Endothelial cell of umbilical vein (primary cell): ENCODE results near the gene SMCO2. TPM values are rescaled to one million over a fixed set of nuclear protein-coding genes. Genes with fewer than 3 reads are reported as not detected.

Source experiments
- BruUV-seq: library from RNA; stranded (reverse); fragments of 400-500 nt; replicated peaks from 2 replicates; lab custom pipeline; 2021; lab: Mats Ljungman, UMichigan
- CTCF ChIA-PET: fragments of 300-600, 350-600 bp; sonication (Branson Sonifier 250); formaldehyde crosslinking; loops from one replicate; lab custom pipeline; 2021; ENCODE audit warnings: antibody characterized with exemption, inconsistent platforms; lab: Charles Lee
- POLR2A ChIA-PET: fragments of 300-600, 350-600 bp; sonication (Branson Sonifier 250); formaldehyde crosslinking; loops from one replicate; lab custom pipeline; 2021; ENCODE audit warnings: antibody characterized with exemption, inconsistent platforms; lab: Charles Lee
- DNase-seq: peaks from one replicate; pipeline ENCODE4 v3.0.0-alpha.2; 2011; ENCODE audit warnings: low read depth, low spot score
- FAIRE-seq: peaks from 2 replicates; lab custom pipeline; 2011; peaks lifted over from hg19 to GRCh38; lab: Jason Lieb, UNC
- H2AFZ ChIP-seq: 2 replicates; pipeline ENCODE4 v1.6.0; 2012; ENCODE audit warnings: low read depth, low read length, control low read depth, inconsistent platforms
- H3K27ac ChIP-seq: 2 replicates; pipeline ENCODE4 v1.5.1; 2011; ENCODE audit warnings: low read depth, mild to moderate bottlenecking, control low read depth, low read length, moderate library complexity; ENCODE audit not compliant: insufficient read depth
- H3K27me3 ChIP-seq, 2 experiments: 2 replicates each; pipeline versions ENCODE4 v1.6.0 to v1.6.1; 2011; ENCODE audit warnings: low read length in 2 of 2, mixed read lengths in 1 of 2; ENCODE audit not compliant: control insufficient read depth in 2 of 2, insufficient read depth in 2 of 2
- H3K36me3 ChIP-seq, 2 experiments: 2 replicates in 1 of 2; 3 replicates in 1 of 2; pipeline ENCODE4 v1.5.1; 2011; ENCODE audit warnings: low read length in 2 of 2, mild to moderate bottlenecking in 1 of 2, moderate library complexity in 1 of 2; ENCODE audit not compliant: control insufficient read depth in 2 of 2, insufficient read depth in 2 of 2; ENCODE audit errors: extremely low read depth in 1 of 2
- H3K4me1 ChIP-seq: 3 replicates; pipeline ENCODE4 v1.5.1; 2011; ENCODE audit warnings: mild to moderate bottlenecking, low read length; ENCODE audit not compliant: control insufficient read depth, insufficient read depth; ENCODE audit errors: extremely low read depth
- H3K4me2 ChIP-seq: 2 replicates; pipeline ENCODE4 v1.6.1; 2011; ENCODE audit warnings: low read length, control low read depth, mixed read lengths; ENCODE audit not compliant: insufficient read depth
- H3K4me3 ChIP-seq, 3 experiments: fragments of 200-600 bp in 1 of 3; sonication (generic), shearing (Covaris generic) in 1 of 3; replicated peaks in 1 of 3; 2 replicates each; pipeline ENCODE4 v1.5.1; 2011 to 2016; ENCODE audit warnings: control low read depth in 3 of 3, low read length in 3 of 3, mild to moderate bottlenecking in 2 of 3, inconsistent platforms in 1 of 3, low read depth in 1 of 3, moderate library complexity in 1 of 3; ENCODE audit not compliant: insufficient read depth in 1 of 3
- H3K79me2 ChIP-seq: 2 replicates; pipeline ENCODE4 v1.6.0; 2012; ENCODE audit warnings: low read length, inconsistent platforms; ENCODE audit not compliant: control insufficient read depth, insufficient read depth
- H3K9ac ChIP-seq: replicated peaks from 2 replicates; pipeline ENCODE3; 2011; ENCODE audit warnings: low read length, control low read depth; ENCODE audit not compliant: insufficient read depth; ENCODE audit errors: extremely low read depth
- H3K9me1 ChIP-seq: replicated peaks from 3 replicates; pipeline ENCODE4 v1.6.0; 2011; ENCODE audit warnings: mild to moderate bottlenecking, low read length; ENCODE audit not compliant: control insufficient read depth, insufficient read depth; ENCODE audit errors: extremely low read depth
- H3K9me3 ChIP-seq: replicated peaks from 2 replicates; pipeline ENCODE4 v1.5.1; 2012; ENCODE audit warnings: low read length, inconsistent platforms; ENCODE audit not compliant: control insufficient read depth, insufficient read depth
- H4K20me1 ChIP-seq: replicated peaks from 2 replicates; pipeline ENCODE3; 2011; ENCODE audit warnings: mild to moderate bottlenecking, low read length; ENCODE audit not compliant: control insufficient read depth, insufficient read depth; ENCODE audit errors: extremely low read depth
- CTCF ChIP-seq, 2 donors: IDR thresholded peaks; 1 replicate in 1 of 2; 2 replicates in 1 of 2; pipeline ENCODE4 v1.5.1; 2011; ENCODE audit warnings: low read length in 2 of 2, mild to moderate bottlenecking in 2 of 2, moderate library complexity in 2 of 2, control low read depth in 1 of 2, inconsistent platforms in 1 of 2, low read depth in 1 of 2; ENCODE audit not compliant: insufficient read depth in 1 of 2; ENCODE audit errors: extremely low read depth in 1 of 2
- EZH2 ChIP-seq: IDR thresholded peaks from 2 replicates; pipeline ENCODE4 v1.6.1; 2012; ENCODE audit warnings: borderline replicate concordance, low read depth, mild to moderate bottlenecking, moderate library complexity, low read length, inconsistent platforms; ENCODE audit not compliant: severe bottlenecking
- FOS ChIP-seq: IDR thresholded peaks from 2 replicates; pipeline ENCODE4 v1.6.1; 2011; ENCODE audit warnings: mild to moderate bottlenecking, low read length, moderate library complexity, borderline replicate concordance; ENCODE audit not compliant: insufficient read depth
- GATA2 ChIP-seq: IDR thresholded peaks from 2 replicates; pipeline ENCODE4 v1.7.0; 2011; ENCODE audit warnings: low read depth, mild to moderate bottlenecking, moderate library complexity, mixed read lengths, low read length; ENCODE audit not compliant: insufficient read length, insufficient read depth
- JUN ChIP-seq: IDR thresholded peaks from 2 replicates; pipeline ENCODE4 v1.6.1; 2011; ENCODE audit warnings: borderline replicate concordance, low read depth; ENCODE audit not compliant: insufficient read length, insufficient read depth
- MYC ChIP-seq: IDR thresholded peaks from one replicate; pipeline ENCODE4 v1.6.1; 2011; ENCODE audit warnings: mild to moderate bottlenecking, low read depth, low read length
- POLR2A ChIP-seq: IDR thresholded peaks from 2 replicates; pipeline ENCODE4 v1.6.1; 2012; ENCODE audit warnings: low read depth, mild to moderate bottlenecking, control low read depth, low read length
- POLR2AphosphoS5 ChIP-seq: IDR thresholded peaks from 2 replicates; pipeline ENCODE4 v1.6.1; 2012; ENCODE audit warnings: low read depth, mild to moderate bottlenecking, control low read depth, low read length, moderate library complexity; ENCODE audit not compliant: insufficient read depth
- dilution Hi-C: fragments of 300-500 bp; cut with MboI; formaldehyde crosslinking; loops from one replicate; pipeline ENCODE4 v1.15.0; 2019; ENCODE audit warnings: low sequenced_read_pairs; ENCODE audit not compliant: extremely low pct_ligation_motif_present
- intact Hi-C: fragments of 100-400 bp; cut with micrococcal nuclease; formaldehyde crosslinking; loops from one replicate; pipeline ENCODE4 v1.10.0; 2022
- polyA plus RNA-seq, 4 experiments: library from polyadenylated mRNA; depleted of rRNA in 3 of 4; stranded (reverse) in 3 of 4; unstranded in 1 of 4; fragments of >200 nt; gene quantifications; 2 replicates each; pipeline versions ENCODE4 v1.2.1 to v1.2.3, GENCODE V29; 2011 to 2012; ENCODE audit warnings: missing spikeins in 1 of 4
- total RNA-seq: library from RNA; stranded (reverse); gene quantifications from 2 replicates; pipeline ENCODE4 v1.2.3, GENCODE V29; 2021
- TF ChIP-seq, protein P1 (sequence below): IDR thresholded peaks from 2 replicates; pipeline ENCODE4 v1.6.1; 2011; ENCODE audit not compliant: insufficient read depth, insufficient read length

SMCO2 gene
- total and polyA plus RNA-seq, 2 donors (not counting 3 experiments of a cell fraction or from before 2014, with no cell fraction given) = 0.33 to 0.49 TPM

DNA sequence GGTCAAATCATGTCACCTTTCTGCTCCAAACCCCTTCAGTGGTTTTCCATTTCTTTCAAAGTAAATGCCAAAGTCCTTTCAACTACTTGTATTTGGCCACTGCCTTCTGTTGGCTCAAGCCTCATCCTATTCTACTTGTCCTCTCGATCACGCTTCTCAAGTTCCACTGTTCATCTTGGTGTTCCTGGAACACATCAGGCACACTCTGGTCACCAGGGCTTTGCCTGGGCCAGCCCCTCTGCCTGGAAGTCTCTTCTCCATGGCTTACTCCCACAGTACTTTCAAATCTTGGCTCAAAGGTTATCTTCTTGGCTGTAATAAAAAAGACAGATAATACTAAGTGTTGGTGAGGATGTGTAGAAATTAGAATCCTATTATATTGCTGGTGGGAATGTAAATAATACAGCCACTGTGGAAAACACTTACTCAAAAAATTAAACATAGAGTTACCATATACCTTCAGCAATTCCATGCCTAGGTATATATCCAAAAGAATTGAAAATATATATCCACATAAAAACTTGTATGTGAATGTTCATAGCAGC, 60.2 kb downstream of the SMCO2 start:
- ChIA-PET CTCF (no interaction called here), POLR2A (no interaction called here)
- H3K27me3 ChIP-seq = no peaks in the 10 kb centered on the region
- H3K36me3 ChIP-seq = no peaks in the 10 kb centered on the region
- H3K9me3 ChIP-seq = no peaks in the 10 kb centered on the region
- H3K4me3 ChIP-seq = no peak overlapping the region
- H3K9me1 ChIP-seq = no peaks in the 10 kb centered on the region
- no peaks in the 10 kb centered on the region for H4K20me1 ChIP-seq
- H3K4me2 ChIP-seq = no peak overlapping the region
- no peak overlapping the region for H3K9ac ChIP-seq
- no peaks in the 10 kb centered on the region for H3K79me2 ChIP-seq
- intact Hi-C loops (no loop called here), dilution Hi-C loops (no loop called here)
- H3K4me1 ChIP-seq = no peaks in the 10 kb centered on the region
- H3K27ac ChIP-seq = no peak overlapping the region
- FAIRE-seq (no peak), DNase-seq (no peak)
- no peak for TF ChIP-seq EZH2
- no peak for TF ChIP-seq MYC
- no peak for TF ChIP-seq FOS
- TF ChIP-seq GATA2 = no peak
- no peak for TF ChIP-seq JUN
- no peak for TF ChIP-seq POLR2A
- BruUV-seq = no TSS peak
- H2AFZ ChIP-seq = no peak overlapping the region

- H3K4me1 ChIP-seq = no peaks in the 10 kb centered on the region
- no peak overlapping the region for H3K4me2 ChIP-seq
- H2AFZ ChIP-seq = no peak overlapping the region
- dilution Hi-C loops (no loop called here), intact Hi-C loops (no loop called here)
- H3K27me3 ChIP-seq = no peaks in the 10 kb centered on the region
- H3K9ac ChIP-seq = no peak overlapping the region
- DNase-seq = no peak
- no peak for TF ChIP-seq CTCF (IDR thresholded peaks at IDR 0.05; ENCODE audit: extremely low read depth in 1 of 2, insufficient read depth in 1 of 2, low read depth in 1 of 2, low read length in 2 of 2)
- TF ChIP-seq MYC = no peak
- TF ChIP-seq JUN = no peak
- TF ChIP-seq POLR2AphosphoS5 = no peak
- no peak for TF ChIP-seq EZH2
- TF ChIP-seq, protein P1, sequence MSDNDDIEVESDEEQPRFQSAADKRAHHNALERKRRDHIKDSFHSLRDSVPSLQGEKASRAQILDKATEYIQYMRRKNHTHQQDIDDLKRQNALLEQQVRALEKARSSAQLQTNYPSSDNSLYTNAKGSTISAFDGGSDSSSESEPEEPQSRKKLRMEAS = no peak
- TF ChIP-seq FOS = no peak
- no peak for TF ChIP-seq POLR2A
- TF ChIP-seq GATA2 = no peak
- H3K4me3 ChIP-seq = no peak overlapping the region
- no peaks in the 10 kb centered on the region for H3K79me2 ChIP-seq
- ChIA-PET CTCF (interaction anchor here (0.6 to 1.7 kb wide), 2 partner anchors 74 to 501 kb away, joined by 3 to 4 read pairs; no protein-coding TSS in a partner anchor), POLR2A (no interaction called here)
- BruUV-seq = no TSS peak
- FAIRE-seq = no peak
- H3K27ac ChIP-seq = no peak overlapping the region
- H3K9me3 ChIP-seq = no peaks in the 10 kb centered on the region
- H4K20me1 ChIP-seq = no peaks in the 10 kb centered on the region
- H3K9me1 ChIP-seq = no peaks in the 10 kb centered on the region
- no peaks in the 10 kb centered on the region for H3K36me3 ChIP-seq
Measured at GRCh38 chr12:27508736-27509431, 62.3 kb downstream of the SMCO2 start.
